Measurements from ENCODE around the gene SIK2.

Gene SIK2

GRCh38 chr11:111601979-111602864 is at the start of gene SIK2:
SIK2 (plus strand) TSS chr11:111602449; CDS start chr11:111602564, 115 bp downstream.
- peak; percentile 91 for DNase-seq

DNA sequence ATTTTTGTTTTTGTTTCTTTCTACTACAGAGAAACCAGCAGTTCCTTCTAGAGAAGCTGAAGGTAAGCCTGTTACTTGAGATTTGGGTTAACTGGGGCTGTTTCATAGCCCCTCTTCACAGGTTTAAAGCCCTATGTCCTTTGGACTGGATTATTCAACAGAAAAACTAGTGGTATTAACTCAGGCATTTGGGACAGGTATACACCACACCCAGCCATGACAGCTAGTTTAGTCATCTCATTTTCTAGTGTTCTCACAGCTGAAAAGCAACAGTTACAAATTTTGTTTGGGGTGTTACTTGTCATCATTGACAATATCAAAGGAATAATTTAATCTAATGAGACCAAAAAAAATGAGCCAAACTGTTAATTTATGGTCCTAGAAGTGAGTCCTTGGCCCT is 47.7 kb upstream of the SIK2 start:
- DNase-seq = no peak

GRCh38 chr11:111555255-111555654 is 47.0 kb upstream of the SIK2 start:
- DNase-seq = no peak

- no peak for DNase-seq
Observed at GRCh38 chr11:111557425-111558111, 44.7 kb upstream of the SIK2 start.

GRCh38 chr11:111559800-111560464 is 42.3 kb upstream of the SIK2 start:
- no peak for DNase-seq

- no peak for DNase-seq
Observed at GRCh38 chr11:111560800-111561199, 41.4 kb upstream of the SIK2 start.

- no peak for DNase-seq
Observed at GRCh38 chr11:111561306-111561705, 40.9 kb upstream of the SIK2 start.

GRCh38 chr11:111561791-111562325 is 40.4 kb upstream of the SIK2 start:
- DNase-seq = no peak

GRCh38 chr11:111562692-111563389 is 39.4 kb upstream of the SIK2 start:
- DNase-seq = no peak

DNA sequence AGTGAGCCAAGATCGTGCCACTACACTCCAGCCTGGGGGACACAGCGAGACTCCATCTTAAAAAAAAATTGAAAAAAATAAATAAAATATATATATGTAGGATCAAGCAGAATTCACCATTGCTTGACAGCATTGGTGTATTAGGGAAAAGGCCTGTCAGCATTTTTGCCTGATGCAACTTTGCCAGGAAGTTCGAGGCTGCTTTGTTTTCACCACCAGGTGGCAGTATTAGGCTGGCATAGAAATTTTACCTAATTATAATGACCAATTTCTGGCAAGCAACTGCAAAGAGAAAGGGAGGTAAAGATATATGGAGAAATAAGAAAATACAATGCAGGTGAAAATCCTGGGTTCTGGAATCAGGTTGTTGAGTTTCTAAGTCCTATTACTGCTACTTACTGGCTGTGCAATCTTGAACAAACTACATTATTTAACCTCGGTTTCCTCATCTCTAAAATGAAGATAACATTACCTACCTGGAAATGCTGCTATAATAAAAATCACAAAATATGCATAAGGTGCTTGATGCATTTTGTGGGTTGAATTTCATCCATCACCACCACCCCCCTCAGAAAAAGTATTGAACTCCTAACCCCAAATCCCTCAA is 37.0 kb upstream of the SIK2 start:
- DNase-seq = peak; percentile 69

GRCh38 chr11:111566324-111566723 is 35.9 kb upstream of the SIK2 start:
- DNase-seq = no peak

DNA sequence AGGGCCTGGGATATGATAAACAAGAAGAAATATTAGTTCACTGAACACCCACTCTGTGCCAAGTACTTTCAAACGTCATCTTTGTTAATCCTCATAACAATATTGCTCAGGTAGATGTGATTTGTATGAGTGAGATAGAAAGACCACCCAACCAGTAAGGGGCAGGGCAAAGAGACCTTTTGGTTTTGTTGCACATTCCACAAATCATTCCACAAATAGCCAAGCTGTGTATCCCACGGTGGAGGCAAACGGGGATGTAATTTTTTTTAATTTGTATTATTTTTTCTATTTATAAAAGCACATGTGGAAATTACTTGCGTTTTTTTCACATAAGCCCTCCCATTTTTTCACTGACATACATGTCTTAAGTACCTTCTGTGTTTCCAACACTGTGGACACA is 32.8 kb upstream of the SIK2 start:
- no peak for DNase-seq

GRCh38 chr11:111570796-111571195 is 31.5 kb upstream of the SIK2 start:
- no peak for DNase-seq

GRCh38 chr11:111571829-111572501 is 30.3 kb upstream of the SIK2 start:
- DNase-seq = no peak

DNA sequence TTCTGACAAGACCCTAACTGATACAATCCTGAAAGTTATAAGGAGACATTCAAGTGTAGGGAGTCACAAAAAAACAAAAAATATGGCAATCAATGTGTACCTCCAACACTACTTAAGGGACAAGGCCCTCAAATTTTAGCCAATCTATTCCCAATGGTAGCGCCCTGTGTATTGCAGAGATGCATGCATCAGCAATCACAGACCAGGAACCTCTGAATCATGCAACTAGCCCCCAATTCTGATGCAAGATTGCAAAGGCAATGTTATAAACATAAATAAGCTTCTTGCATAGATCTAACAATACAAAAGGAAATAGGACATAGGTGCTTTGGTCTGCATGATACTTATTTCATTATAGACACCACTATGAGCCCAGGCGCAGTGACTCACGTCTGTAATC is 29.7 kb upstream of the SIK2 start:
- DNase-seq = no peak

DNA sequence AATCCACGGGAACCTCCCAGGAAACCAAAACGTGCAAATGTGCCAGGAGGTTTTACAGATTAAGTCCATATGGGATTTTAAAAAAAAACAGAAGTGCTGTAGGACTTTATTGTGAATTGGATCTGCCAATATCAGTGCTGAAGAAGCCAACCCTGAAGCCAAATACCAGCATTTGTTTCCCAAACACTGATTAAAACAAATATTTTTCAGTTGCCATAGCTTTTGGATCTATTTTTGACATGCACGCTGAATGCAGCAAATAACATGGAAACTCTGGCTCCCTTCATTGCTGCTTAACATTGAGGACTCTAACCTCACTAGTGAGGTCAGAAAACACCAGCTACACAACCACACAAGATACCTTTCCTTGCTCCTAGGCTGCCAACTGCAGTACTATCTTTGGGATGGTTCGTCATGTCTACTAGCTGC is 28.4 kb upstream of the SIK2 start:
- DNase-seq = no peak

DNA sequence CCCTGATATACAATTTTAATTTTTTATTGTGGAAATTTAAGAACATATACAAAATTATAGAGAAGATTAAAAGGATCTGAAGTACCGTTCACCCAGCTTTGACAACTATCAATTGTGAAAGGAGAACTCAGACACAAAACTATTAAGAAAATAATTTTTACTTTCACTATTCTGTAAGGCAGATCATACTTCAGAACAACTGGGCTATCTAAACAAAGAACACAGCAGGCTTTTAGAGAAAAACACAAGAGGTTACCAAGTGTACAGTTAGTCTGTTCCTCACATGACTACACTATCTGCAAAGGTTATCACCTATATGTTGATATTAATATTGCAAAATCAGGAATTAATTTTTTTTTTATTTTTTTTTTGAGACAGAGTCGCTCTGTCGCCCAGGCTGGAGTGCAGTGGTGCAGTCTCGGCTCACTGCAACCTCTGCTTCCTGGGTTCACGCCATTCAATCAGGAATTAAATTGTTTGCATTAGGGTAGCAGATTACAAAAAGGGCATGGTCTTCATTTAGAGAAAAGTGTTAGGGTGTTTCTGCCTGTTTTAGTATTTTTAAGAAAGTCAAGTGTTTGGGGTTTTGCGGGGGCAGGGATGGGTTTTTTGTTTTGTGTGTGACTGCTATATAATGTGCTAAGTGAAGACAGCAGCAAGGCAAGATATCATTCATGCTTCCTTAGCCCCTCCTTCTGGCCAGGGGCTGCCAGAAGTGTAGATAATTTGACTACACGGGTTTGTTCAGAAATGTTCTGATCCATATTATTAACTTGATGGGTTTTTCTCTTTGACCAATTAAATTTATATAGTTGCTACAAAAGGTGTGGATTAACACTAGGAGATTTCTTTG is 27.6 kb upstream of the SIK2 start:
- DNase-seq = no peak

GRCh38 chr11:111575740-111576139 is 26.5 kb upstream of the SIK2 start:
- DNase-seq = no peak

GRCh38 chr11:111577821-111578220 is 24.4 kb upstream of the SIK2 start:
- no peak for DNase-seq

GRCh38 chr11:111581341-111581740 is 20.9 kb upstream of the SIK2 start:
- no peak for DNase-seq

GRCh38 chr11:111582163-111582562 is 20.1 kb upstream of the SIK2 start:
- DNase-seq = no peak
